ENCODE data around the gene CAPN14. TPM values are rescaled to one million over a fixed set of nuclear protein-coding genes. Genes with fewer than 3 reads are reported as not detected.

The CAPN14 gene
- total and polyA plus RNA-seq, 7 experiments from 2014 or later = 0.16 to 0.92 (median 0.59) TPM

GRCh38 chr2:31176742-31177141 lies 40.6 kb downstream of the CAPN14 start:
- Mint-ChIP-seq H3K36me3 (peaks cover 0 to 3% (median 0%) of the 10 kb centered on the region in 5 donors), H3K4me1 (no peaks in the 10 kb centered on the region), H3K4me3 (no peak overlapping the region), H3K27ac (no peak overlapping the region), H3K27me3 (peaks cover 0 to 4% (median 0%) of the 10 kb centered on the region in 5 donors), H3K9me3 (peaks cover 0 to 4% (median 0%) of the 10 kb centered on the region in 11 donors)
- Histone ChIP-seq H3K27me3 (ENCODE audit: control insufficient read depth in 2 of 2, insufficient read depth in 2 of 2, low read length in 2 of 2) (no peaks in the 10 kb centered on the region), H3K4me3 (ENCODE audit: low read length) (no peak overlapping the region), H3K36me3 (ENCODE audit: control insufficient read depth in 2 of 3, insufficient read depth in 3 of 3, low read length in 3 of 3) (no peaks in the 10 kb centered on the region), H3K4me1 (ENCODE audit: control insufficient read depth in 2 of 2, insufficient read depth in 2 of 2, low read length in 2 of 2) (no peaks in the 10 kb centered on the region), H3K9me3 (ENCODE audit: control insufficient read depth in 2 of 3, low read length in 3 of 3) (no peaks in the 10 kb centered on the region), H3K27ac (ENCODE audit: low read depth, low read length) (no peak overlapping the region)
- POLR2A ChIA-PET = no interaction called here
- DNase-seq (no peak), ATAC-seq (no peak)
- CTCF ChIA-PET = no interaction called here
- intact Hi-C loops (cut with micrococcal nuclease) = loop anchor here in 1 of 2 donors (10.0 kb wide), 1 partner anchor 1012 kb away; no protein-coding TSS in a partner anchor

GRCh38 chr2:31171142-31171541 lies 46.2 kb downstream of the CAPN14 start:
- Histone ChIP-seq H3K36me3 (ENCODE audit: control insufficient read depth in 2 of 3, insufficient read depth in 3 of 3, low read length in 3 of 3) (no peaks in the 10 kb centered on the region), H3K4me1 (ENCODE audit: control insufficient read depth in 2 of 2, insufficient read depth in 2 of 2, low read length in 2 of 2) (no peaks in the 10 kb centered on the region), H3K9me3 (ENCODE audit: control insufficient read depth in 2 of 3, low read length in 3 of 3) (no peaks in the 10 kb centered on the region), H3K27ac (ENCODE audit: low read depth, low read length) (no peak overlapping the region), H3K4me3 (ENCODE audit: low read length) (no peak overlapping the region), H3K27me3 (ENCODE audit: control insufficient read depth in 2 of 2, insufficient read depth in 2 of 2, low read length in 2 of 2) (no peaks in the 10 kb centered on the region)
- ATAC-seq (no peak), DNase-seq (no peak)
- Mint-ChIP-seq H3K36me3 (no peaks in the 10 kb centered on the region), H3K27me3 (peaks cover 0 to 6% (median 0%) of the 10 kb centered on the region in 5 donors), H3K27ac (no peak overlapping the region), H3K4me3 (no peak overlapping the region), H3K9me3 (peaks cover 0 to 1% (median 0%) of the 10 kb centered on the region in 11 donors), H3K4me1 (no peaks in the 10 kb centered on the region)
- ChIA-PET CTCF (interaction anchor here (2.3 kb wide), 1 partner anchor 163 kb away, joined by 11 read pairs; no protein-coding TSS in a partner anchor), POLR2A (no interaction called here)
- intact Hi-C loops (cut with micrococcal nuclease) = loop anchor here (5.0 to 10.0 kb wide), 2 partner anchors 1006 to 1079 kb away; no protein-coding TSS in a partner anchor

- no peak overlapping the region for H3K27ac ChIP-seq (ENCODE audit: low read depth, low read length)
- no peaks in the 10 kb centered on the region for H3K4me1 ChIP-seq (ENCODE audit: control insufficient read depth in 2 of 2, insufficient read depth in 2 of 2, low read length in 2 of 2)
- H3K4me1 Mint-ChIP-seq = peaks cover 0 to under 1% (median 0%) of the 10 kb centered on the region in 7 donors
- DNase-seq = peak in 8 of 9 donors; percentile 3 to 49 (median 28)
- H3K9me3 Mint-ChIP-seq = peaks cover 0 to 1% (median 0%) of the 10 kb centered on the region in 11 donors
- ATAC-seq = peak; percentile 78
- H3K27me3 ChIP-seq (ENCODE audit: control insufficient read depth in 2 of 2, insufficient read depth in 2 of 2, low read length in 2 of 2) = no peaks in the 10 kb centered on the region
- no peaks in the 10 kb centered on the region for H3K36me3 Mint-ChIP-seq
- intact Hi-C loops (cut with micrococcal nuclease) = loop anchor here (1.0 to 10.0 kb wide), 4 partner anchors 163 to 1078 kb away; no protein-coding TSS in a partner anchor
- POLR2A ChIA-PET = no interaction called here
- no peaks in the 10 kb centered on the region for H3K36me3 ChIP-seq (ENCODE audit: control insufficient read depth in 2 of 3, insufficient read depth in 3 of 3, low read length in 3 of 3)
- H3K27ac Mint-ChIP-seq = peak overlapping the region in 1 of 9 donors; percentile 32
- no peak overlapping the region for H3K4me3 ChIP-seq (ENCODE audit: low read length)
- H3K27me3 Mint-ChIP-seq = peaks cover 0 to 6% (median under 1%) of the 10 kb centered on the region in 5 donors
- no peaks in the 10 kb centered on the region for H3K9me3 ChIP-seq (ENCODE audit: control insufficient read depth in 2 of 3, low read length in 3 of 3)
- H3K4me3 Mint-ChIP-seq = no peak overlapping the region
- CTCF ChIA-PET = interaction anchor here (0.6 to 2.3 kb wide), 10 partner anchors 17 to 1042 kb away, joined by 3 to 20 read pairs (median 3); no protein-coding TSS in a partner anchor
These were observed 47.1 kb downstream of the CAPN14 start for GRCh38 chr2:31170071-31170698.

- H3K27me3 Mint-ChIP-seq = peaks cover 4 to 11% (median 6%) of the 10 kb centered on the region in 5 donors
- intact Hi-C loops (cut with micrococcal nuclease) = no loop called here
- H3K27ac ChIP-seq (ENCODE audit: low read depth, low read length) = no peak overlapping the region
- H3K4me3 Mint-ChIP-seq = no peak overlapping the region
- DNase-seq (no peak), ATAC-seq (no peak)
- H3K4me1 ChIP-seq (ENCODE audit: control insufficient read depth in 2 of 2, insufficient read depth in 2 of 2, low read length in 2 of 2) = no peaks in the 10 kb centered on the region
- no peaks in the 10 kb centered on the region for H3K27me3 ChIP-seq (ENCODE audit: control insufficient read depth in 2 of 2, insufficient read depth in 2 of 2, low read length in 2 of 2)
- H3K36me3 ChIP-seq (ENCODE audit: control insufficient read depth in 2 of 3, insufficient read depth in 3 of 3, low read length in 3 of 3) = no peaks in the 10 kb centered on the region
- POLR2A ChIA-PET = no interaction called here
- no peak overlapping the region for H3K4me3 ChIP-seq (ENCODE audit: low read length)
- H3K36me3 Mint-ChIP-seq = no peaks in the 10 kb centered on the region
- H3K9me3 Mint-ChIP-seq = peaks cover 0 to 1% (median 0%) of the 10 kb centered on the region in 11 donors
- CTCF ChIA-PET = interaction anchor here (1.1 kb wide), 1 partner anchor 10 kb away, joined by 4 read pairs; no protein-coding TSS in a partner anchor
- no peaks in the 10 kb centered on the region for H3K9me3 ChIP-seq (ENCODE audit: control insufficient read depth in 2 of 3, low read length in 3 of 3)
- H3K4me1 Mint-ChIP-seq = peaks cover 0 to 6% (median 0%) of the 10 kb centered on the region in 7 donors
- no peak overlapping the region for H3K27ac Mint-ChIP-seq
These were observed 49.0 kb downstream of the CAPN14 start for GRCh38 chr2:31168291-31168690.

- Histone ChIP-seq H3K27ac (ENCODE audit: low read depth, low read length) (no peak overlapping the region), H3K4me1 (ENCODE audit: control insufficient read depth in 2 of 2, insufficient read depth in 2 of 2, low read length in 2 of 2) (no peaks in the 10 kb centered on the region), H3K9me3 (ENCODE audit: control insufficient read depth in 2 of 3, low read length in 3 of 3) (no peaks in the 10 kb centered on the region), H3K36me3 (ENCODE audit: control insufficient read depth in 2 of 3, insufficient read depth in 3 of 3, low read length in 3 of 3) (no peaks in the 10 kb centered on the region), H3K4me3 (ENCODE audit: low read length) (no peak overlapping the region), H3K27me3 (ENCODE audit: control insufficient read depth in 2 of 2, insufficient read depth in 2 of 2, low read length in 2 of 2) (no peaks in the 10 kb centered on the region)
- ATAC-seq (no peak), DNase-seq (no peak)
- ChIA-PET POLR2A (no interaction called here), CTCF (interaction anchor here (0.7 kb wide), 2 partner anchors 65 to 226 kb away, joined by 3 to 8 read pairs; no protein-coding TSS in a partner anchor)
- Mint-ChIP-seq H3K4me3 (no peak overlapping the region), H3K36me3 (no peaks in the 10 kb centered on the region), H3K27ac (no peak overlapping the region), H3K4me1 (peaks cover 0 to 6% (median 0%) of the 10 kb centered on the region in 7 donors), H3K27me3 (peaks cover 4 to 10% (median 6%) of the 10 kb centered on the region in 5 donors), H3K9me3 (peaks cover 0 to 1% (median 0%) of the 10 kb centered on the region in 11 donors)
- intact Hi-C loops (cut with micrococcal nuclease) = no loop called here
These were observed 50.4 kb downstream of the CAPN14 start for GRCh38 chr2:31166925-31167324.

GRCh38 chr2:31163011-31163539 lies 54.2 kb downstream of the CAPN14 start:
- Mint-ChIP-seq H3K27me3 (peaks cover 0 to 10% (median 6%) of the 10 kb centered on the region in 5 donors), H3K4me3 (no peak overlapping the region), H3K9me3 (no peaks in the 10 kb centered on the region), H3K36me3 (no peaks in the 10 kb centered on the region), H3K4me1 (peaks cover 0 to 6% (median 0%) of the 10 kb centered on the region in 7 donors), H3K27ac (no peak overlapping the region)
- Histone ChIP-seq H3K36me3 (ENCODE audit: control insufficient read depth in 2 of 3, insufficient read depth in 3 of 3, low read length in 3 of 3) (no peaks in the 10 kb centered on the region), H3K9me3 (ENCODE audit: control insufficient read depth in 2 of 3, low read length in 3 of 3) (no peaks in the 10 kb centered on the region), H3K4me1 (ENCODE audit: control insufficient read depth in 2 of 2, insufficient read depth in 2 of 2, low read length in 2 of 2) (no peaks in the 10 kb centered on the region), H3K27me3 (ENCODE audit: control insufficient read depth in 2 of 2, insufficient read depth in 2 of 2, low read length in 2 of 2) (no peaks in the 10 kb centered on the region), H3K4me3 (ENCODE audit: low read length) (no peak overlapping the region), H3K27ac (ENCODE audit: low read depth, low read length) (no peak overlapping the region)
- DNase-seq (no peak), ATAC-seq (no peak)
- ChIA-PET POLR2A (no interaction called here), CTCF (no interaction called here)
- intact Hi-C loops (cut with micrococcal nuclease) = no loop called here

Data from naive thymus-derived CD4-positive, alpha-beta T cell (primary cell).